Measurements from ENCODE around the gene RUNX1. TPM values are rescaled to one million over a fixed set of nuclear protein-coding genes. Genes with fewer than 3 reads are reported as not detected.

RUNX1 gene
- total and polyA plus RNA-seq, 10 of the 15 experiments (the other 5 are each of a cell fraction or from before 2014, with no cell fraction given) = 0.90 to 15.2 (median 4.1) TPM

- TF ChIP-seq MAX (IDR thresholded peaks at IDR 0.05; ENCODE audit: low read depth, low read length) (no peak), CEBPZ (IDR thresholded peaks at IDR 0.05; ENCODE audit: low read depth, low read length) (no peak), EZH2 (IDR thresholded peaks at IDR 0.05; ENCODE audit: borderline replicate concordance, control insufficient read depth, low read depth, low read length) (no peak), MEF2A (IDR thresholded peaks at IDR 0.05; ENCODE audit: insufficient read depth, low read depth, low read length) (no peak), REST (IDR thresholded peaks at IDR 0.05; ENCODE audit: low read depth, low read length) (no peak), PAX8 (IDR thresholded peaks at IDR 0.05) (no peak), IRF4 (IDR thresholded peaks at IDR 0.05; ENCODE audit: low read depth, low read length) (no peak), POLR2A (IDR thresholded peaks at IDR 0.05; ENCODE audit: low read depth, low read length) (no peak), EGR1 (IDR thresholded peaks at IDR 0.05; ENCODE audit: borderline replicate concordance in 1 of 2, low read depth in 2 of 2, low read length in 2 of 2) (no peak)
Measured at GRCh38 chr21:34764715-34765284, 284.3 kb downstream of the RUNX1 start (continued).

Measured in GM12878 (cell line).